ENCODE data around the gene SPNS2.

The SPNS2 gene

GRCh38 chr17:4547118-4547906 lies 48.6 kb downstream of the SPNS2 start:
- Histone ChIP-seq H3K9me3 (no peaks in the 10 kb centered on the region), H3K4me1 (no peaks in the 10 kb centered on the region), H3K4me2 (no peak overlapping the region), H3K9ac (no peak overlapping the region), H3K36me3 (peaks cover 96% of the 10 kb centered on the region), H3K27me3 (no peaks in the 10 kb centered on the region), H3K4me3 (no peak overlapping the region), H3K27ac (no peak overlapping the region), H4K20me1 (peaks cover 88% of the 10 kb centered on the region)
- no peak for TF ChIP-seq Cebpa-rat (IDR thresholded peaks at IDR 0.05)

- peaks cover 96% of the 10 kb centered on the region for H3K36me3 ChIP-seq
- no peaks in the 10 kb centered on the region for H3K9me3 ChIP-seq
- H3K9ac ChIP-seq = no peak overlapping the region
- H3K27ac ChIP-seq = no peak overlapping the region
- H4K20me1 ChIP-seq = peaks cover 84% of the 10 kb centered on the region
- no peak overlapping the region for H3K4me2 ChIP-seq
- no peak overlapping the region for H3K4me3 ChIP-seq
- no peak for TF ChIP-seq Cebpa-rat (IDR thresholded peaks at IDR 0.05)
- no peaks in the 10 kb centered on the region for H3K27me3 ChIP-seq
- no peaks in the 10 kb centered on the region for H3K4me1 ChIP-seq
These were observed 49.4 kb downstream of the SPNS2 start for GRCh38 chr17:4548061-4548461.

- Histone ChIP-seq H3K9me3 (no peaks in the 10 kb centered on the region), H3K27me3 (no peaks in the 10 kb centered on the region), H3K4me3 (no peak overlapping the region), H4K20me1 (peaks cover 84% of the 10 kb centered on the region), H3K9ac (no peak overlapping the region), H3K4me2 (no peak overlapping the region), H3K27ac (no peak overlapping the region), H3K4me1 (peaks cover 7% of the 10 kb centered on the region), H3K36me3 (peaks cover 96% of the 10 kb centered on the region)
- TF ChIP-seq Cebpa-rat (IDR thresholded peaks at IDR 0.05) = no peak
These were observed 50.2 kb downstream of the SPNS2 start for GRCh38 chr17:4548721-4549531.

GRCh38 chr17:4549781-4550533 lies 51.3 kb downstream of the SPNS2 start:
- H3K4me3 ChIP-seq = no peak overlapping the region
- H3K27me3 ChIP-seq = no peaks in the 10 kb centered on the region
- H4K20me1 ChIP-seq = peaks cover 88% of the 10 kb centered on the region
- H3K4me2 ChIP-seq = no peak overlapping the region
- H3K36me3 ChIP-seq = peaks cover 92% of the 10 kb centered on the region
- H3K9me3 ChIP-seq = no peaks in the 10 kb centered on the region
- no peak overlapping the region for H3K9ac ChIP-seq
- peaks cover 14% of the 10 kb centered on the region for H3K4me1 ChIP-seq
- H3K27ac ChIP-seq = no peak overlapping the region
- TF ChIP-seq Cebpa-rat (IDR thresholded peaks at IDR 0.05) = no peak

- TF ChIP-seq Cebpa-rat (IDR thresholded peaks at IDR 0.05) = no peak
- H3K36me3 ChIP-seq = peaks cover 86% of the 10 kb centered on the region
- H4K20me1 ChIP-seq = peaks cover 85% of the 10 kb centered on the region
- H3K27ac ChIP-seq = no peak overlapping the region
- H3K4me1 ChIP-seq = peaks cover 14% of the 10 kb centered on the region
- H3K9me3 ChIP-seq = no peaks in the 10 kb centered on the region
- no peak overlapping the region for H3K9ac ChIP-seq
- H3K4me3 ChIP-seq = no peak overlapping the region
- no peaks in the 10 kb centered on the region for H3K27me3 ChIP-seq
- no peak overlapping the region for H3K4me2 ChIP-seq
These were observed 51.9 kb downstream of the SPNS2 start for GRCh38 chr17:4550534-4551039.

- no peak overlapping the region for H3K27ac ChIP-seq
- peaks cover 80% of the 10 kb centered on the region for H3K36me3 ChIP-seq
- TF ChIP-seq Cebpa-rat (IDR thresholded peaks at IDR 0.05) = no peak
- H3K9ac ChIP-seq = no peak overlapping the region
- no peaks in the 10 kb centered on the region for H3K27me3 ChIP-seq
- H3K4me3 ChIP-seq = no peak overlapping the region
- H3K4me1 ChIP-seq = peaks cover 20% of the 10 kb centered on the region
- peaks cover 80% of the 10 kb centered on the region for H4K20me1 ChIP-seq
- no peaks in the 10 kb centered on the region for H3K9me3 ChIP-seq
- no peak overlapping the region for H3K4me2 ChIP-seq
These were observed 52.5 kb downstream of the SPNS2 start for GRCh38 chr17:4551141-4551540.

- H3K36me3 ChIP-seq = peaks cover 72% of the 10 kb centered on the region
- H3K9me3 ChIP-seq = no peaks in the 10 kb centered on the region
- TF ChIP-seq Cebpa-rat (IDR thresholded peaks at IDR 0.05) = no peak
- H3K9ac ChIP-seq = no peak overlapping the region
- peaks cover 73% of the 10 kb centered on the region for H4K20me1 ChIP-seq
- no peak overlapping the region for H3K27ac ChIP-seq
- H3K4me3 ChIP-seq = no peak overlapping the region
- H3K27me3 ChIP-seq = no peaks in the 10 kb centered on the region
- H3K4me1 ChIP-seq = peaks cover 25% of the 10 kb centered on the region
- no peak overlapping the region for H3K4me2 ChIP-seq
These were observed 53.3 kb downstream of the SPNS2 start for GRCh38 chr17:4551796-4552525.

GRCh38 chr17:4553669-4554068 lies 55.0 kb downstream of the SPNS2 start:
- Histone ChIP-seq H4K20me1 (peaks cover 56% of the 10 kb centered on the region), H3K27me3 (no peaks in the 10 kb centered on the region), H3K4me1 (peaks cover 25% of the 10 kb centered on the region), H3K9me3 (no peaks in the 10 kb centered on the region), H3K27ac (peak overlapping the region; percentile 88), H3K36me3 (peaks cover 55% of the 10 kb centered on the region), H3K4me2 (peak overlapping the region; percentile 98), H3K4me3 (peak overlapping the region; percentile 80), H3K9ac (peak overlapping the region; percentile 90)
- TF ChIP-seq Cebpa-rat (IDR thresholded peaks at IDR 0.05) = no peak

- Histone ChIP-seq H4K20me1 (peaks cover 48% of the 10 kb centered on the region), H3K9me3 (no peaks in the 10 kb centered on the region), H3K9ac (peak overlapping the region; percentile 90), H3K27me3 (no peaks in the 10 kb centered on the region), H3K4me1 (peaks cover 29% of the 10 kb centered on the region), H3K27ac (peak overlapping the region; percentile 88), H3K36me3 (peaks cover 47% of the 10 kb centered on the region), H3K4me3 (peak overlapping the region; percentile 80), H3K4me2 (peak overlapping the region; percentile 98)
- no peak for TF ChIP-seq Cebpa-rat (IDR thresholded peaks at IDR 0.05)
These were observed 55.8 kb downstream of the SPNS2 start for GRCh38 chr17:4554441-4554996.

Measured in BLaER1 (cell line).